GM12878 (cell line): Measurements from ENCODE around the gene ZNF410. TPM values are rescaled to one million over a fixed set of nuclear protein-coding genes. Genes with fewer than 3 reads are reported as not detected.
"Not testable (repeated sequence)": the region's sequence is repeated elsewhere in the genome, so short reads cannot be mapped to it uniquely, and the experiment has no call there.

ENCODE experiments used
- ATAC-seq: fragments of 200-7000 bp; cut with Tn5 transposase; 3 replicates; pipeline ENCODE4 v1.9.1; 2020; ENCODE audit warnings: mild to moderate bottlenecking, moderate library complexity
- BruUV-seq: library from RNA; stranded (reverse); fragments of 400-500 nt; replicated peaks from 2 replicates; lab custom pipeline; 2021; lab: Mats Ljungman, UMichigan
- CTCF ChIA-PET: fragments of 300-600 bp; sonication (Branson Sonifier 250); formaldehyde crosslinking; extraction: SDS; loops from one replicate; lab custom pipeline; 2021; ENCODE audit warnings: inconsistent platforms; lab: Yijun Ruan, JAX
- POLR2A ChIA-PET: fragments of 350-600 bp; formaldehyde crosslinking; extraction: SDS; loops from one replicate; lab custom pipeline; 2021; ENCODE audit warnings: inconsistent platforms; lab: Charles Lee
- RAD21 ChIA-PET: fragments of 300-600 bp; sonication (Branson Sonifier 250); formaldehyde crosslinking; loops from one replicate; lab custom pipeline; 2023; ENCODE audit warnings: antibody characterized with exemption; ENCODE audit not compliant: unreplicated experiment; lab: Charles Lee
- SMC1A ChIA-PET: fragments of 300-600 bp; sonication (Branson Sonifier 250); formaldehyde crosslinking; loops from one replicate; lab custom pipeline; 2023; ENCODE audit not compliant: unreplicated experiment, uncharacterized antibody; lab: Charles Lee
- DNase-seq: peaks from one replicate; pipeline ENCODE4 v3.0.0-alpha.2; 2011; ENCODE audit warnings: low read depth, low spot score
- FAIRE-seq: peaks from 3 replicates; lab custom pipeline; 2011; peaks lifted over from hg19 to GRCh38; lab: Jason Lieb, UNC
- H2AFZ ChIP-seq: 2 replicates; pipeline ENCODE4 v1.6.0; 2011; ENCODE audit warnings: low read depth, low read length, control low read depth; ENCODE audit not compliant: control insufficient read depth
- H3K27ac ChIP-seq: 2 replicates; pipeline ENCODE4 v1.5.1; 2011; ENCODE audit warnings: control low read depth; ENCODE audit not compliant: control insufficient read depth, insufficient read depth
- H3K27me3 ChIP-seq, 2 experiments: replicated peaks in 1 of 2; 2 replicates each; pipeline versions ENCODE4 v1.6.0 to v1.6.1; 2011; ENCODE audit warnings: low read length in 1 of 2; ENCODE audit not compliant: control insufficient read depth in 2 of 2, insufficient read depth in 2 of 2
- H3K36me3 ChIP-seq, 2 experiments: 2 replicates each; pipeline ENCODE4 v1.5.1; 2011; ENCODE audit warnings: low read length in 1 of 2; ENCODE audit not compliant: control insufficient read depth in 2 of 2, insufficient read depth in 2 of 2
- H3K4me1 ChIP-seq: 2 replicates; pipeline ENCODE4 v1.6.1; 2011; ENCODE audit warnings: mild to moderate bottlenecking, low read length, moderate library complexity, mixed read lengths; ENCODE audit not compliant: control insufficient read depth, insufficient read depth
- H3K4me2 ChIP-seq: 2 replicates; pipeline ENCODE4 v1.6.0; 2011; ENCODE audit warnings: control low read depth; ENCODE audit not compliant: control insufficient read depth, insufficient read depth
- H3K4me3 ChIP-seq: fragments of 200-600 bp; sonication (generic); 2 replicates; pipeline ENCODE4 v1.5.1; 2016
- H3K79me2 ChIP-seq: 2 replicates; pipeline ENCODE4 v1.6.0; 2011; ENCODE audit warnings: low read length; ENCODE audit not compliant: control insufficient read depth, insufficient read depth
- H3K9ac ChIP-seq: 2 replicates; pipeline ENCODE4 v1.8.0; 2011; ENCODE audit warnings: low read length, control low read depth, mixed read lengths; ENCODE audit not compliant: control insufficient read depth, insufficient read depth
- H3K9me3 ChIP-seq: replicated peaks from 3 replicates; pipeline ENCODE4 v1.5.1; 2011; ENCODE audit warnings: mild to moderate bottlenecking, low read length; ENCODE audit not compliant: control insufficient read depth, insufficient read depth
- H4K20me1 ChIP-seq: 2 replicates; pipeline ENCODE4 v1.6.0; 2011; ENCODE audit not compliant: control insufficient read depth, insufficient read depth
- BACH1 ChIP-seq: fragments of 450-650 bp; IDR thresholded peaks from 2 replicates; pipeline ENCODE4 v1.6.1; 2017; ENCODE audit warnings: mild to moderate bottlenecking, borderline replicate concordance
- CHD2 ChIP-seq: IDR thresholded peaks from 2 replicates; pipeline ENCODE4 v1.6.1; 2011; ENCODE audit warnings: low read depth, low read length, improper control_type of control experiment, borderline replicate concordance
- CHD4 ChIP-seq: fragments of 200-600 bp; sonication (generic); IDR thresholded peaks from 2 replicates; pipeline ENCODE4 v1.6.1; 2016; ENCODE audit warnings: mild to moderate bottlenecking
- FOS ChIP-seq: IDR thresholded peaks from 3 replicates; pipeline ENCODE4 v1.6.1; 2011; ENCODE audit warnings: borderline replicate concordance; ENCODE audit not compliant: insufficient read length; ENCODE audit errors: extremely low read depth
- LARP7 ChIP-seq: fragments of 450-650 bp; IDR thresholded peaks from 2 replicates; pipeline ENCODE4 v1.6.1; 2017; ENCODE audit warnings: mild to moderate bottlenecking
- NRF1 ChIP-seq: conservative IDR thresholded peaks from 2 replicates; pipeline ENCODE4 v1.6.1; 2011; ENCODE audit warnings: mild to moderate bottlenecking, low read depth, low read length, improper control_type of control experiment
- SMAD1 ChIP-seq: fragments of 450-650 bp; IDR thresholded peaks from 2 replicates; pipeline ENCODE4 v1.6.1; 2018; ENCODE audit warnings: mild to moderate bottlenecking, low read depth; ENCODE audit not compliant: partially characterized antibody
- ZNF592 ChIP-seq: fragments of 450-650 bp; IDR thresholded peaks from 2 replicates; pipeline ENCODE4 v1.6.1; 2017; ENCODE audit warnings: mild to moderate bottlenecking, moderate library complexity
- WGBS: methylation state at CpG from one replicate; pipeline ENCODE4 v1.1.6; 2016; ENCODE audit warnings: low lambda C conversion rate; ENCODE audit not compliant: insufficient replicate concordance, insufficient coverage; ENCODE audit errors: missing lambda C conversion rate; 5-methylcytosine and 5-hydroxymethylcytosine counted together
- in situ Hi-C: fragments of 300-500 bp; cut with MboI; formaldehyde crosslinking; loops from 9 replicates; pipeline ENCODE4 v1.14.3; 2018; ENCODE audit warnings: mixed read lengths
- intact Hi-C: fragments of 100-400 bp; cut with micrococcal nuclease; formaldehyde crosslinking; loops from one replicate; pipeline ENCODE4 v1.14.2; 2022; ENCODE audit not compliant: unreplicated experiment
- polyA plus RNA-seq, 11 experiments: library from polyadenylated mRNA; depleted of rRNA in 4 of 11; unstranded in 6 of 11; stranded (reverse) in 5 of 11; fragments of >200 nt; fragmentation: Nextera tagmentation in 4 of 11; fragmentation: Illumina TruSeq in 1 of 11; extraction: Ambion mirVana in 4 of 11; extraction: Trizol in 1 of 11; gene quantifications; 1 replicate in 1 of 11; 2 replicates in 10 of 11; pipeline versions ENCODE4 v1.2.1 to v1.2.3, GENCODE V29; 2011 to 2016; ENCODE audit warnings: inconsistent platforms in 2 of 11, missing spikeins in 2 of 11, low read depth in 1 of 11
- total RNA-seq, 4 experiments: library from RNA; depleted of rRNA in 3 of 4; stranded (reverse); fragments of >200 nt in 3 of 4; fragmentation: Illumina TruSeq in 1 of 4; extraction: Trizol in 1 of 4; gene quantifications; 2 replicates each; pipeline versions ENCODE4 v1.2.1 to v1.2.3, GENCODE V29; 2013 to 2021

Gene ZNF410
- total and polyA plus RNA-seq, 10 of the 15 experiments (the other 5 are each of a cell fraction or from before 2014, with no cell fraction given) = 31.2 to 56.6 (median 47.7) TPM

GRCh38 chr14:73889376-73889775 lies 2.7 kb downstream of the ZNF410 start:
- Histone ChIP-seq H2AFZ (no peak overlapping the region), H3K9ac (no peak overlapping the region), H3K79me2 (peaks cover 63% of the 10 kb centered on the region), H3K4me3 (no peak overlapping the region), H3K36me3 (peaks cover 3 to 11% of the 10 kb centered on the region in 2 experiments), H3K4me2 (no peak overlapping the region; the same call in 1 of the 2 replicates), H4K20me1 (no peaks in the 10 kb centered on the region), H3K9me3 (no peaks in the 10 kb centered on the region), H3K27ac (no peak overlapping the region), H3K27me3 (no peaks in the 10 kb centered on the region), H3K4me1 (peaks cover 11% of the 10 kb centered on the region)
- CTCF ChIA-PET = no interaction called here
- ATAC-seq (no peak), FAIRE-seq (no peak), DNase-seq (no peak)
- no TSS peak for BruUV-seq
- in situ Hi-C loops = no loop called here
- no peak for TF ChIP-seq CHD4
- TF ChIP-seq BACH1 = no peak
- TF ChIP-seq LARP7 = no peak
- TF ChIP-seq ZNF592 = no peak
- TF ChIP-seq NRF1 = no peak
- TF ChIP-seq SMAD1 = no peak
- no peak for TF ChIP-seq CHD2
- TF ChIP-seq FOS = no peak
- SMC1A ChIA-PET = interaction anchor here (1.2 kb wide), 1 partner anchor 38 kb away, joined by 3 read pairs; the partner anchor contains the start of gene PTGR2
- RAD21 ChIA-PET = interaction anchor here (0.7 kb wide), 1 partner anchor 399 kb away, joined by 3 read pairs; the partner anchor contains the start of gene RIOX1
- WGBS = 92% methylated on average over 5 of the region's 5 CpGs
- intact Hi-C loops = loop anchor here (5.0 kb wide), 1 partner anchor 162 kb away; no protein-coding TSS in a partner anchor
- POLR2A ChIA-PET = no interaction called here

GRCh38 chr14:73894180-73894687 lies 7.6 kb downstream of the ZNF410 start:
- RAD21 ChIA-PET, FAIRE-seq, BruUV-seq, ATAC-seq, SMC1A ChIA-PET, in situ Hi-C loops, POLR2A ChIA-PET, H3K4me2 ChIP-seq, intact Hi-C loops, CTCF ChIA-PET, H3K27ac ChIP-seq, H4K20me1 ChIP-seq, H3K4me3 ChIP-seq, H3K4me1 ChIP-seq, H3K27me3 ChIP-seq, H3K9ac ChIP-seq, H3K9me3 ChIP-seq, H2AFZ ChIP-seq, DNase-seq: not testable (repeated sequence)
- 92% methylated on average over 6 of the region's 6 CpGs for WGBS
- peaks cover 22% of the 10 kb centered on the region for H3K79me2 ChIP-seq
- peaks cover 9 to 20% of the 10 kb centered on the region in 2 experiments for H3K36me3 ChIP-seq
